ENCODE results near the gene IRF4.

The IRF4 gene

DNA sequence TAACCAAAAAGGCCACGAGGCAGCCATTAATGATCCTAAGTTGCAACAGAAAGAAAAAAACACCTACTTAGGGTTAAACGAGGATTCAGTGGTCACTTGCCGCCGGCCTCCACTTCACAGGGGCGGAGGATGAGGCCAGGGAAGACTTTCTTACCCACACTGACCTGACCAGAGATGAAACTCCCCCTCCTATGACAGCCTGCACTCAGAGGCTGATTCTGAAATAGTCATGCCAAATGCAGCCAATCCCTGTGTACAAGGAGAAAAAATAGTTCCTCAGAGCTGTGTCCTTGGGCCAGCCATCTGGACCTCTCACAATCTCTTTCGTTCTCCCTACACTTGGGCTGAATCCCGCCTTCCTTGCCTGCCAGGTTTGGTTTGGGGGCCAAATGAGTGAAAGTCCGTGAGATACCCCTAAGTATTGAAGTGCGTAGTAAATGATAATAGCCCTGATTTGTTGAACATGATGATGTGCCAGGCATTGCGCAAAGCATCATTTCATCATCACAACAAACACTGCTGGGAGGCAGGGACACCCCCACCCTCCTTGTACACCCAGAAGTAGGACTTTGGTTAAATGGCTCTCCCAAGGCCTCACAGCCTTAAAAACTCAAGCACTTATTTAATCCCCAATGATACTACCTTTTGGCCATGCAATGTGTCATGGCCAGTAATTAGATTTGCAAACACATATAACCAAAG lies 3.2 kb upstream of the IRF4 start:
- in situ Hi-C loops (cut with HindIII; ENCODE audit: low sequenced_read_pairs), result no loop called here
- DNase-seq (ENCODE audit: low read depth, low spot score), result no peak
- TF ChIP-seq, protein P1, sequence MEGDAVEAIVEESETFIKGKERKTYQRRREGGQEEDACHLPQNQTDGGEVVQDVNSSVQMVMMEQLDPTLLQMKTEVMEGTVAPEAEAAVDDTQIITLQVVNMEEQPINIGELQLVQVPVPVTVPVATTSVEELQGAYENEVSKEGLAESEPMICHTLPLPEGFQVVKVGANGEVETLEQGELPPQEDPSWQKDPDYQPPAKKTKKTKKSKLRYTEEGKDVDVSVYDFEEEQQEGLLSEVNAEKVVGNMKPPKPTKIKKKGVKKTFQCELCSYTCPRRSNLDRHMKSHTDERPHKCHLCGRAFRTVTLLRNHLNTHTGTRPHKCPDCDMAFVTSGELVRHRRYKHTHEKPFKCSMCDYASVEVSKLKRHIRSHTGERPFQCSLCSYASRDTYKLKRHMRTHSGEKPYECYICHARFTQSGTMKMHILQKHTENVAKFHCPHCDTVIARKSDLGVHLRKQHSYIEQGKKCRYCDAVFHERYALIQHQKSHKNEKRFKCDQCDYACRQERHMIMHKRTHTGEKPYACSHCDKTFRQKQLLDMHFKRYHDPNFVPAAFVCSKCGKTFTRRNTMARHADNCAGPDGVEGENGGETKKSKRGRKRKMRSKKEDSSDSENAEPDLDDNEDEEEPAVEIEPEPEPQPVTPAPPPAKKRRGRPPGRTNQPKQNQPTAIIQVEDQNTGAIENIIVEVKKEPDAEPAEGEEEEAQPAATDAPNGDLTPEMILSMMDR (IDR thresholded peaks at IDR 0.05; ENCODE audit: low read depth, low read length), result no peak

DNA sequence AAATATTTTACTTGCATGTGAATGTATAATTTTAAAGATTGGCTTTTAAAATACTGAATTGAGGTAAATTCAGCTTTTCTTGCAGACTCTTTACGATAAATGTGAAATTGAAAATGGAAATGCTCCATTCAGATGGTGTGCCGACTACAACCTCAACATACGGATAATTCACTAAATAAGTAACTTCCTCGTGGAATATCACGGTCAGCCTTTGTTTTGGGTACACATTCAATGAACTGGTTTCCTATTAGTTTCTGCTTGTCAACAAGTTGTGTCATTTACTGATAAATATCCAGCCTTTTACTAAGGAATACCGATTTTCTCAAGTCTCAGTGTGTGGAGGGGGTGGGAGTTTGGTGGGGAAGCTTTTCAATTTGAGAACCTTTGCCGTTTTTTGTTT lies 2.4 kb upstream of the IRF4 start:
- in situ Hi-C loops (cut with HindIII; ENCODE audit: low sequenced_read_pairs), result no loop called here
- TF ChIP-seq, protein P1 (IDR thresholded peaks at IDR 0.05; ENCODE audit: low read depth, low read length), result no peak
- no peak overlapping the region for H3K4me3 ChIP-seq (ENCODE audit: low read depth, low read length)
- no peak for DNase-seq (ENCODE audit: low read depth, low spot score)

More for the DNA sequence above, 3.2 kb upstream of the IRF4 start:
- H3K4me3 ChIP-seq (ENCODE audit: low read depth, low read length), result no peak overlapping the region

DNA sequence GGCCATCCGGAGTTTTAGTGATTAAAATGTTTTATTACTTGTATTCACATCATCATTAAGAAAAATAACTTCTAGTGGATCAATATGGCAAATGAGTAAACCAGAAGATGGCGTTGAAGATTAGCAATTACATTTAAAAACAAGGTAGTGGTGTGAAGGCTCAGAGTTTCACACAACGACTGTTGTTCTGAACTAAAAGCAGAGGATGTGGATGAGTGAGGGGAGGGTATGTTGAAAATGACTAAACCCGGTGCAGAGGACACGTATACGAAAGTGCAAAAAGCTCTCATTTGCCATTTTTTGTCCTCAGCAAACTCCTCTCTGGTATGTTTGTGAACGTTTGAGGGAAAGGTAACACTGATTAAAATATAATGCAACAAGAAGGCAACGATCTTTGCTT lies 1.9 kb upstream of the IRF4 start:
- no peak overlapping the region for H3K4me3 ChIP-seq (ENCODE audit: low read depth, low read length)
- TF ChIP-seq, protein P1 (IDR thresholded peaks at IDR 0.05; ENCODE audit: low read depth, low read length), result no peak
- no peak for DNase-seq (ENCODE audit: low read depth, low spot score)
- in situ Hi-C loops (cut with HindIII; ENCODE audit: low sequenced_read_pairs), result no loop called here

DNA sequence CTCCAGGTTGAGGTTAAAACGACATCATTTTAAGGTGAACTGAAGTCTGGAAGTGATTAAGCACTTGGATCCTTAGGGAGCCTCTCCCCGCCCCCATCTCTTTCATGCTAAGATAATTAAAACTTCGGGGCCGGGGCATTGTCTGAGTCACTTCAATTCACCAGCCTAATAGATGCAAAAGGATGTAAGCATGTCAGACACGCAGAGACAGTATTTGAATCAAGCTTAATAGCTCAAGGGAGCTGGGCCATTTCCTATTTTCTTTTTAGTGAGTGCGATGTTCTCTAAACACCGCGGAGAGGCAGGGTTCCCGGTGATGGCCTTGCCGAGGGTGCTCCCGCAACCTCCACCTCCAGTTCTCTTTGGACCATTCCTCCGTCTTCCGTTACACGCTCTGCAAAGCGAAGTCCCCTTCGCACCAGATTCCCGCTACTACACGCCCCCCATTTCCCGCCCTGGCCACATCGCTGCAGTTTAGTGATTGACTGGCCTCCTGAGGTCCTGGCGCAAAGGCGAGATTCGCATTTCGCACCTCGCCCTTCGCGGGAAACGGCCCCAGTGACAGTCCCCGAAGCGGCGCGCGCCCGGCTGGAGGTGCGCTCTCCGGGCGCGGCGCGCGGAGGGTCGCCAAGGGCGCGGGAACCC lies 516 bp upstream of the IRF4 start:
- H3K4me3 ChIP-seq (ENCODE audit: low read depth, low read length), result peak overlapping the region; percentile 13
- DNase-seq (ENCODE audit: low read depth, low spot score), result no peak
- TF ChIP-seq, protein P1 (IDR thresholded peaks at IDR 0.05; ENCODE audit: low read depth, low read length), result no peak
- in situ Hi-C loops (cut with HindIII; ENCODE audit: low sequenced_read_pairs), result no loop called here

DNA sequence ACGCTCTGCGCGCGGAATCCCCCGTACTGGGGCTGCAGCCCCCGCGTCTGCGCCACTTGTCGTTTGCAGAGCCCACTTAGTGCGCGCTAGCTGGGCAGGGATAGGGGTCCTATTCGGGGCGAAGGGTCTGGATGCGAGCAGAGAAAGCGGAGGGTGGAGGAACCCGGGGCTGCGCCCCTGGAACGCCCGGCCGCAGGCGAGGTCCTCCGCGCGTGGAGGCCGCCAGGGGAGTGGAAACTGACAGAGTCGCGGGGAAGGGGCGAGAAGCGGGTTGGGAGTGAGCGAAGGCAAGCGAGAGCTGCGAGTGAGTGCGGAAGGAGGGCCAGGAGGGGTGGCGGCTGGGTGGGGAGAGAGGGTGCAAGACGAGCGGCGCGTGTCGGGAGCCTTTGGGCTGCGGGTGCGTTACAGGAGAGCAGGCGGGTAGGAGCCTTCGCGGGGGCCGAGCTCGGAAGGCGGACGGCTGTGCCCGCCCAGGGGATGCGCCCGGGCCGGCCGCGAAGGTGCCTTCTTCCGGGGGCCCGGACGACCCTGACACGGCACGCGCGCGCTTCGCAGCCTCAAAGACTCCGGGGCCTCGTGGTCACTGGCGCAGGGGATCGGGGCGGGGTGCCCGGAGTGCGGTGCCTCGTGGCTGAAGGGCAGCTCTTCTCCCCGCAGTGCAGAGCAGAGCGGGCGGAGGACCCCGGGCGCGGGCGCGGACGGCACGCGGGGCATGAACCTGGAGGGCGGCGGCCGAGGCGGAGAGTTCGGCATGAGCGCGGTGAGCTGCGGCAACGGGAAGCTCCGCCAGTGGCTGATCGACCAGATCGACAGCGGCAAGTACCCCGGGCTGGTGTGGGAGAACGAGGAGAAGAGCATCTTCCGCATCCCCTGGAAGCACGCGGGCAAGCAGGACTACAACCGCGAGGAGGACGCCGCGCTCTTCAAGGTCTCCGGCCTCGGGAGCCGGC lies 1.2 kb downstream of the IRF4 start:
- in situ Hi-C loops (cut with HindIII; ENCODE audit: low sequenced_read_pairs), result no loop called here
- TF ChIP-seq, protein P1 (IDR thresholded peaks at IDR 0.05; ENCODE audit: low read depth, low read length), result no peak
- no peak for DNase-seq (ENCODE audit: low read depth, low spot score)
- H3K4me3 ChIP-seq (ENCODE audit: low read depth, low read length), result no peak overlapping the region

DNA sequence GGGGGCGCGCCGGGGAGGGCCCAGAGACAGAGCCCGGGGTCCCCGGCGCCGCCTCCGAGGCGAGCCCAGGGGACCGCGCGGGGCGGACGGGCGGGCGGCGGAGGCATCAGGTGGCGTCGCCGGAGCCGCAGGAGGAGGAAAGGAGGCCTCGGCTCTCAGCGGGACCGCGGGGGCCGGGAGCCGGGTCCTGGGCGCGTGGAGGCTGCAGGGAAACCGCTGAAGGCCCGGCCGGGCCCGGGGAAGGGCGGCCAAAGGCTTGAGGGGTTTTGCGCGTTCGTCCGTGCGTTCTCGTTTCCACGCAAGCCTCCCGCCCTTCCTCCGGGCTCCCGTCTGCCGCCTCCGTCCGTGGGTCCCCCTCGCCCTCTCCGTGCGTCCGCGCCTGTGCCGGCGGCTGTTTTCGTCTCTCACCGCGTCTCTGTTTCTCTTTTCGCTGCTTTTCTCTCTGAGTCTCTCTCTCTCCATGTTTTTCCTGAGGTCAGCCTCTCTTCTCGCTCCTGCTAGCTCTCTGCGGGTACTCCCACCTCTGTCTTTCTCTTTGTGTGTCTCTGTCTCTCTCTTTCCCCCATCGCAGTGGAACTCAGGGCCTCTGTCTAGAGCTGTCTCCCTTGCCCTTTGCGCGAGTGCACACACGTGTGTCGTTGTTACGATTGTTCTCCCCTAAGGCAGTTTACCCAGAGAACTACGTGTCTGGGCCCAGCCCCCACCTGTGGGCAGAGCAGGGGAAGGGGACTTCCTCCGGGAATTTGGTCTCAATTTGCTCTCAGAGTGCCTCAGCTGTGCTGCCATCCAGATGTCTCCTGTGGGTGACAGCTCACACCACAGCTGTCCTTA lies 2.1 kb downstream of the IRF4 start:
- DNase-seq (ENCODE audit: low read depth, low spot score), result no peak
- TF ChIP-seq, protein P1 (IDR thresholded peaks at IDR 0.05; ENCODE audit: low read depth, low read length), result no peak
- H3K4me3 ChIP-seq (ENCODE audit: low read depth, low read length), result no peak overlapping the region
- in situ Hi-C loops (cut with HindIII; ENCODE audit: low sequenced_read_pairs), result no loop called here

Data from astrocyte of the spinal cord (primary cell).